H9 (cell line): ENCODE data around the gene NDC80. TPM values are rescaled to one million over a fixed set of nuclear protein-coding genes. Genes with fewer than 3 reads are reported as not detected.

ENCODE experiments used
- DNase-seq: peaks from one replicate; pipeline ENCODE4 v3.0.0-alpha.2; 2017
- H2AFZ ChIP-seq: one replicate; pipeline ENCODE4 v1.6.1; 2013; ENCODE audit warnings: mild to moderate bottlenecking, low read length, control low read depth, moderate library complexity
- H2AK5ac ChIP-seq: 2 replicates; pipeline ENCODE4 v1.6.1; 2013; ENCODE audit warnings: low read length, control low read depth, mixed read lengths; ENCODE audit not compliant: insufficient read length
- H2BK120ac ChIP-seq: one replicate; pipeline ENCODE4 v1.6.1; 2013; ENCODE audit warnings: low read depth, mild to moderate bottlenecking, low read length, control low read depth, inconsistent platforms; ENCODE audit not compliant: poor library complexity, severe bottlenecking
- H2BK12ac ChIP-seq: 2 replicates; pipeline ENCODE4 v1.6.1; 2013; ENCODE audit warnings: low read length, control low read depth, mixed read lengths, low read depth; ENCODE audit not compliant: insufficient read length
- H2BK15ac ChIP-seq: 2 replicates; pipeline ENCODE4 v1.6.1; 2013; ENCODE audit warnings: low read depth, low read length, control low read depth
- H2BK20ac ChIP-seq: one replicate; pipeline ENCODE4 v1.6.1; 2013; ENCODE audit warnings: low read depth, mild to moderate bottlenecking, low read length, control low read depth, inconsistent platforms; ENCODE audit not compliant: poor library complexity, severe bottlenecking
- H2BK5ac ChIP-seq: 2 replicates; pipeline ENCODE4 v1.6.1; 2013; ENCODE audit warnings: low read length, control low read depth, mixed read lengths; ENCODE audit not compliant: insufficient read length
- H3K14ac ChIP-seq: 2 replicates; pipeline ENCODE4 v1.6.1; 2013; ENCODE audit warnings: low read length, control low read depth; ENCODE audit not compliant: insufficient read depth
- H3K18ac ChIP-seq: 2 replicates; pipeline ENCODE4 v1.6.1; 2013; ENCODE audit warnings: low read depth, mild to moderate bottlenecking, mixed read lengths, low read length, control low read depth; ENCODE audit not compliant: insufficient read length
- H3K23ac ChIP-seq: 2 replicates; pipeline ENCODE4 v1.6.1; 2013; ENCODE audit warnings: low read length, control low read depth, mixed read lengths, low read depth; ENCODE audit not compliant: insufficient read length
- H3K23me2 ChIP-seq: 2 replicates; pipeline ENCODE4 v1.6.1; 2013; ENCODE audit warnings: low read depth, mild to moderate bottlenecking, mixed read lengths, low read length, control low read depth; ENCODE audit not compliant: insufficient read length, poor library complexity, severe bottlenecking
- H3K27ac ChIP-seq: 2 replicates; pipeline ENCODE4 v1.5.1; 2013; ENCODE audit warnings: low read length, control low read depth, mixed read lengths, low read depth; ENCODE audit not compliant: insufficient read length
- H3K27me3 ChIP-seq: 2 replicates; pipeline ENCODE4 v1.6.1; 2013; ENCODE audit warnings: low read length, control low read depth, inconsistent platforms; ENCODE audit not compliant: insufficient read depth
- H3K4ac ChIP-seq: 2 replicates; pipeline ENCODE4 v1.6.1; 2013; ENCODE audit warnings: low read depth, mild to moderate bottlenecking, control low read depth, inconsistent platforms, low read length, moderate library complexity
- H3K4me1 ChIP-seq: 2 replicates; pipeline ENCODE4 v1.6.1; 2013; ENCODE audit warnings: low read length, control low read depth, inconsistent platforms; ENCODE audit not compliant: insufficient read depth
- H3K4me2 ChIP-seq: 2 replicates; pipeline ENCODE4 v1.6.1; 2013; ENCODE audit warnings: low read length, control low read depth, mixed read lengths; ENCODE audit not compliant: insufficient read length, insufficient read depth
- H3K56ac ChIP-seq: 2 replicates; pipeline ENCODE4 v1.6.1; 2013; ENCODE audit warnings: low read depth, mild to moderate bottlenecking, mixed read lengths, low read length, control low read depth; ENCODE audit not compliant: insufficient read length
- H3K79me1 ChIP-seq: 2 replicates; pipeline ENCODE4 v1.6.1; 2013; ENCODE audit warnings: low read depth, mild to moderate bottlenecking, moderate library complexity, low read length, control low read depth, inconsistent platforms; ENCODE audit not compliant: insufficient read depth, poor library complexity, severe bottlenecking
- H3K79me2 ChIP-seq: 2 replicates; pipeline ENCODE4 v1.6.1; 2013; ENCODE audit warnings: low read length, control low read depth, inconsistent platforms; ENCODE audit not compliant: insufficient read depth
- H3K9ac ChIP-seq: 2 replicates; pipeline ENCODE4 v1.6.1; 2013; ENCODE audit warnings: low read length, control low read depth, mixed read lengths; ENCODE audit not compliant: insufficient read length; ENCODE audit errors: extremely low read depth
- H3K9me3 ChIP-seq: one replicate; pipeline ENCODE4 v1.6.1; 2013; ENCODE audit warnings: low read depth, low read length, inconsistent platforms; ENCODE audit not compliant: control insufficient read depth
- H3T11ph ChIP-seq: one replicate; pipeline ENCODE4 v1.6.1; 2013; ENCODE audit warnings: mild to moderate bottlenecking, low read length, control low read depth, inconsistent platforms
- H4K20me1 ChIP-seq: one replicate; pipeline ENCODE4 v1.6.1; 2013; ENCODE audit not compliant: control insufficient read depth, insufficient read length, insufficient read depth
- H4K5ac ChIP-seq: 2 replicates; pipeline ENCODE4 v1.6.1; 2013; ENCODE audit warnings: low read depth, mild to moderate bottlenecking, mixed read lengths, low read length, control low read depth; ENCODE audit not compliant: insufficient read length
- H4K8ac ChIP-seq: replicated peaks from 2 replicates; pipeline ENCODE4 v1.6.1; 2013; ENCODE audit warnings: low read length, control low read depth, mixed read lengths, low read depth; ENCODE audit not compliant: insufficient read length
- H4K91ac ChIP-seq: 2 replicates; pipeline ENCODE4 v1.6.1; 2013; ENCODE audit warnings: low read depth, mild to moderate bottlenecking, moderate library complexity, mixed read lengths, low read length, control low read depth; ENCODE audit not compliant: insufficient read length
- H3K27ac Mint-ChIP-seq, 3 experiments: 2 replicates in 2 of 3; 3 replicates in 1 of 3; pipeline ENCODE4 v1.8.0; 2020 to 2021; ENCODE audit warnings: mixed read lengths in 3 of 3, mild to moderate bottlenecking in 1 of 3, moderate library complexity in 1 of 3
- H3K27me3 Mint-ChIP-seq: 2 replicates; pipeline ENCODE4 v1.8.0; 2021; ENCODE audit warnings: low read depth, mild to moderate bottlenecking, moderate library complexity, mixed read lengths
- H3K36me3 Mint-ChIP-seq, 3 experiments: 2 replicates in 2 of 3; 3 replicates in 1 of 3; pipeline ENCODE4 v1.8.0; 2020 to 2021; ENCODE audit warnings: low read depth in 3 of 3, mixed read lengths in 3 of 3; ENCODE audit not compliant: insufficient read depth in 1 of 3
- H3K4me1 Mint-ChIP-seq, 2 experiments: 2 replicates each; pipeline ENCODE4 v1.8.0; 2020; ENCODE audit warnings: mixed read lengths in 2 of 2
- H3K4me3 Mint-ChIP-seq, 2 experiments: 2 replicates in 1 of 2; 3 replicates in 1 of 2; pipeline ENCODE4 v1.8.0; 2020 to 2021; ENCODE audit warnings: mild to moderate bottlenecking in 2 of 2, mixed read lengths in 2 of 2, moderate library complexity in 1 of 2
- H3K9me3 Mint-ChIP-seq, 2 experiments: 2 replicates in 1 of 2; 3 replicates in 1 of 2; pipeline ENCODE4 v1.8.0; 2020; ENCODE audit warnings: mild to moderate bottlenecking in 2 of 2, mixed read lengths in 2 of 2, moderate library complexity in 1 of 2
- WGBS: extraction: QIAGEN DNeasy Blood & Tissue Kit; methylation state at CpG from one replicate; pipeline ENCODE4 v1.1.7; 2013; ENCODE audit warnings: missing lambda C conversion rate, low lambda C conversion rate, mixed read lengths; ENCODE audit not compliant: insufficient read length; ENCODE audit errors: extremely low coverage; 5-methylcytosine and 5-hydroxymethylcytosine counted together
- total RNA-seq: library from RNA; stranded (reverse); gene quantifications from 2 replicates; pipeline ENCODE4 v1.2.1, GENCODE V29; 2021
- TF ChIP-seq, protein P1 (sequence below): fragments of 200-600 bp; sonication (generic); conservative IDR thresholded peaks from 3 replicates; pipeline ENCODE4 v1.8.0; 2021; ENCODE audit warnings: antibody characterized with exemption, mild to moderate bottlenecking

Gene NDC80
- total RNA-seq, 1 experiment from 2014 or later, result 39.5 TPM

DNA sequence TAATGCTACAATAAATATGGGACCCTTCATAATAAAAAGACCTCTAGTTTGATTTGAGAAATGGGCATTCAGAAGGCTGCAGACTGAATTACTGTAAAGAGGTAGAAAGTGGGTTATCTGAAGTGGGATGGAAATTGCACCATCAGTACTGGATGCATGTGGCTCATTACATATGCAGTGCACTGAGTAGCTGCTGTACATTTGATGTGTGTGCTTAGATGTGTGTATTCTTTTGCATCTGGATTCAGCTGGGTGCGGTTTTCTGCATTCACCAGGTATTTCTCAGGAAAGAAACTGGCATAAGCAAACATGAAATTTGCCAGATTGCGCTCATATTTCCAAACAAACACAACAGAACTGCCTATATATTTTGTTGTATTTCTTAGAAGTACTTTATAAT, 38.2 kb downstream of the NDC80 start:
- no peaks in the 10 kb centered on the region for H3K9me3 Mint-ChIP-seq
- H2BK5ac ChIP-seq, result no peak overlapping the region
- H3K23ac ChIP-seq, result no peak overlapping the region
- no peak overlapping the region for H3K4ac ChIP-seq
- H3T11ph ChIP-seq, result no peak overlapping the region
- H3K9me3 ChIP-seq, result no peaks in the 10 kb centered on the region
- H2AK5ac ChIP-seq, result no peak overlapping the region
- no peak overlapping the region for H4K91ac ChIP-seq
- H3K4me1 ChIP-seq, result no peaks in the 10 kb centered on the region
- no peak overlapping the region for H3K4me3 Mint-ChIP-seq
- no peak overlapping the region for H2BK12ac ChIP-seq
- no peak overlapping the region for H2AFZ ChIP-seq
- TF ChIP-seq, protein P1, sequence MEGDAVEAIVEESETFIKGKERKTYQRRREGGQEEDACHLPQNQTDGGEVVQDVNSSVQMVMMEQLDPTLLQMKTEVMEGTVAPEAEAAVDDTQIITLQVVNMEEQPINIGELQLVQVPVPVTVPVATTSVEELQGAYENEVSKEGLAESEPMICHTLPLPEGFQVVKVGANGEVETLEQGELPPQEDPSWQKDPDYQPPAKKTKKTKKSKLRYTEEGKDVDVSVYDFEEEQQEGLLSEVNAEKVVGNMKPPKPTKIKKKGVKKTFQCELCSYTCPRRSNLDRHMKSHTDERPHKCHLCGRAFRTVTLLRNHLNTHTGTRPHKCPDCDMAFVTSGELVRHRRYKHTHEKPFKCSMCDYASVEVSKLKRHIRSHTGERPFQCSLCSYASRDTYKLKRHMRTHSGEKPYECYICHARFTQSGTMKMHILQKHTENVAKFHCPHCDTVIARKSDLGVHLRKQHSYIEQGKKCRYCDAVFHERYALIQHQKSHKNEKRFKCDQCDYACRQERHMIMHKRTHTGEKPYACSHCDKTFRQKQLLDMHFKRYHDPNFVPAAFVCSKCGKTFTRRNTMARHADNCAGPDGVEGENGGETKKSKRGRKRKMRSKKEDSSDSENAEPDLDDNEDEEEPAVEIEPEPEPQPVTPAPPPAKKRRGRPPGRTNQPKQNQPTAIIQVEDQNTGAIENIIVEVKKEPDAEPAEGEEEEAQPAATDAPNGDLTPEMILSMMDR, result no peak
- no peaks in the 10 kb centered on the region for H3K79me1 ChIP-seq
- H2BK120ac ChIP-seq, result no peak overlapping the region
- H3K79me2 ChIP-seq, result no peaks in the 10 kb centered on the region
- H3K23me2 ChIP-seq, result no peaks in the 10 kb centered on the region
- H4K20me1 ChIP-seq, result no peaks in the 10 kb centered on the region
- no peaks in the 10 kb centered on the region for H3K4me1 Mint-ChIP-seq
- no peak overlapping the region for H2BK15ac ChIP-seq
- no peak overlapping the region for H2BK20ac ChIP-seq
- DNase-seq, result no peak
- no peaks in the 10 kb centered on the region for H3K27me3 Mint-ChIP-seq
- no peak overlapping the region for H3K14ac ChIP-seq
- no peak overlapping the region for H4K5ac ChIP-seq
- no peak overlapping the region for H3K18ac ChIP-seq
- H3K56ac ChIP-seq, result no peak overlapping the region
- H3K27ac ChIP-seq, result no peak overlapping the region
- WGBS, result no CpG with 5 or more reads among the region's 2 CpGs
- H3K4me2 ChIP-seq, result no peak overlapping the region
- no peak overlapping the region for H3K9ac ChIP-seq
- H3K27ac Mint-ChIP-seq, result no peak overlapping the region
- no peak overlapping the region for H4K8ac ChIP-seq
- no peaks in the 10 kb centered on the region for H3K27me3 ChIP-seq
- H3K36me3 Mint-ChIP-seq, result peaks cover 23 to 69% (median 65%) of the 10 kb centered on the region in 3 experiments; a peak in 6 of 7 replicates
